Neural progenitor cell (in vitro differentiated cells): ENCODE results near the gene SNTG2. TPM values are rescaled to one million over a fixed set of nuclear protein-coding genes. Genes with fewer than 3 reads are reported as not detected.

ENCODE experiments used
- DNase-seq: peaks from one replicate; pipeline ENCODE4 v3.0.0-alpha.2; 2016; ENCODE audit warnings: low spot score
- H2AFZ ChIP-seq: fragments of 200-600 bp; sonication (generic); replicated peaks from 2 replicates; pipeline ENCODE4 v1.6.1; 2016; ENCODE audit warnings: antibody characterized with exemption
- H3F3A ChIP-seq: fragments of 200-600 bp; sonication (generic); 2 replicates; pipeline ENCODE4 v1.6.1; 2016; ENCODE audit warnings: antibody characterized with exemption, low read depth
- H3K27ac ChIP-seq: fragments of 200-600 bp; sonication (generic); 2 replicates; pipeline ENCODE4 v1.5.1; 2016; ENCODE audit warnings: mild to moderate bottlenecking
- H3K27me3 ChIP-seq: fragments of 200-600 bp; sonication (generic); 2 replicates; pipeline ENCODE4 v1.6.1; 2016; ENCODE audit warnings: mild to moderate bottlenecking, moderate library complexity
- H3K36me3 ChIP-seq: fragments of 200-600 bp; sonication (generic); 2 replicates; pipeline ENCODE4 v1.5.1; 2016
- H3K4me1 ChIP-seq: fragments of 200-600 bp; sonication (generic); 2 replicates; pipeline ENCODE4 v1.6.1; 2016; ENCODE audit warnings: mixed run types
- H3K4me2 ChIP-seq: fragments of 200-600 bp; sonication (generic); 2 replicates; pipeline ENCODE4 v1.6.1; 2016
- H3K4me3 ChIP-seq: fragments of 200-600 bp; sonication (generic); 2 replicates; pipeline ENCODE4 v1.5.1; 2016
- H3K79me2 ChIP-seq: fragments of 200-600 bp; sonication (generic); 2 replicates; pipeline ENCODE4 v1.6.1; 2016; ENCODE audit warnings: low read depth
- H3K9ac ChIP-seq: fragments of 200-600 bp; sonication (generic); 2 replicates; pipeline ENCODE4 v1.6.1; 2016
- H3K9me3 ChIP-seq: fragments of 200-600 bp; sonication (generic); 2 replicates; pipeline ENCODE4 v1.5.1; 2016; ENCODE audit warnings: low read depth
- H4K20me1 ChIP-seq: fragments of 200-600 bp; sonication (generic); 2 replicates; pipeline ENCODE4 v1.6.1; 2016; ENCODE audit warnings: low read depth
- H3K27ac Mint-ChIP-seq: 3 replicates; pipeline ENCODE4 v1.8.0; 2021; ENCODE audit warnings: mixed read lengths
- H3K27me3 Mint-ChIP-seq: 2 replicates; pipeline ENCODE4 v1.8.0; 2022; ENCODE audit warnings: low read depth, mild to moderate bottlenecking, inconsistent platforms, moderate library complexity, mixed read lengths; ENCODE audit not compliant: insufficient read depth
- H3K36me3 Mint-ChIP-seq: 3 replicates; pipeline ENCODE4 v1.8.0; 2021; ENCODE audit warnings: mixed read lengths
- H3K4me1 Mint-ChIP-seq: 3 replicates; pipeline ENCODE4 v1.8.0; 2021; ENCODE audit warnings: mixed read lengths
- H3K4me3 Mint-ChIP-seq: 3 replicates; pipeline ENCODE4 v1.8.0; 2021; ENCODE audit warnings: mild to moderate bottlenecking, moderate library complexity, mixed read lengths
- H3K9me3 Mint-ChIP-seq: 3 replicates; pipeline ENCODE4 v1.8.0; 2020; ENCODE audit warnings: mixed read lengths
- EZH2 ChIP-seq: fragments of 200-600 bp; sonication (generic); IDR thresholded peaks from 2 replicates; pipeline ENCODE4 v1.6.1; 2017; ENCODE audit warnings: antibody characterized with exemption, mild to moderate bottlenecking, moderate library complexity
- EZH2phosphoT487 ChIP-seq: fragments of 200-600 bp; sonication (generic); IDR thresholded peaks from 2 replicates; pipeline ENCODE4 v1.6.1; 2017; ENCODE audit warnings: antibody characterized with exemption
- total RNA-seq: library from RNA; depleted of rRNA; stranded (reverse); fragments of >200 nt; gene quantifications from 2 replicates; pipeline ENCODE4 v1.2.3, GENCODE V29; 2015; ENCODE audit warnings: low replicate concordance
- TF ChIP-seq, protein P1 (sequence below): fragments of 200-600 bp; sonication (generic); IDR thresholded peaks from 2 replicates; pipeline ENCODE4 v1.5.1; 2017; ENCODE audit warnings: antibody characterized with exemption, mild to moderate bottlenecking

The SNTG2 gene
- total RNA-seq, 1 donor from 2014 or later, result 1.1 TPM

DNA sequence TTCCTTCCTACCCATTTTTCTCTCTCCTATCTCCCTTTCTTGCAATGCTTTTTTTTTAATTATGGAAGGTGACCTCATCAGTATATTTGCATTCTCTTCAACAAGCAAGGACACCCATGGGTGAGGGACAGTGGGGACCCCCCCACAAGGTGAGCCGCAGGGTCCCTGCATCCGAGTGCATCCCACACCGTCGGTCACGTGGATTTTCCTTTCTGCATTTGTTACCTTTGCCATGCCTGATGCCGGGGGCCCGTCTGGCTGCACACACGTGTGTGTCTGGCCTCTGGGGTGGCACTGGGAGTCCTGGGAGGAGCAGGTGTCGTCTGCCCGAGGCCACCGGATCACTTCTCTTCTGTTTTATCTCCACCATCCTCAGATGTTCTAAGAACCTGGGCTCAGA lies 30.1 kb upstream of the SNTG2 start:
- Histone ChIP-seq H3K9ac (no peak overlapping the region), H3K4me3 (no peak overlapping the region), H3K4me1 (no peaks in the 10 kb centered on the region), H3F3A (no peaks in the 10 kb centered on the region), H3K27ac (no peak overlapping the region), H4K20me1 (no peaks in the 10 kb centered on the region), H3K36me3 (no peaks in the 10 kb centered on the region), H2AFZ (no peak overlapping the region), H3K79me2 (no peaks in the 10 kb centered on the region), H3K9me3 (no peaks in the 10 kb centered on the region), H3K4me2 (no peak overlapping the region), H3K27me3 (no peaks in the 10 kb centered on the region)
- no peak overlapping the region for H3K4me3 Mint-ChIP-seq
- no peaks in the 10 kb centered on the region for H3K4me1 Mint-ChIP-seq
- DNase-seq, result no peak
- H3K36me3 Mint-ChIP-seq, result no peaks in the 10 kb centered on the region
- peaks cover 2% of the 10 kb centered on the region for H3K9me3 Mint-ChIP-seq
- peaks cover 4% of the 10 kb centered on the region for H3K27me3 Mint-ChIP-seq
- TF ChIP-seq, protein P1, sequence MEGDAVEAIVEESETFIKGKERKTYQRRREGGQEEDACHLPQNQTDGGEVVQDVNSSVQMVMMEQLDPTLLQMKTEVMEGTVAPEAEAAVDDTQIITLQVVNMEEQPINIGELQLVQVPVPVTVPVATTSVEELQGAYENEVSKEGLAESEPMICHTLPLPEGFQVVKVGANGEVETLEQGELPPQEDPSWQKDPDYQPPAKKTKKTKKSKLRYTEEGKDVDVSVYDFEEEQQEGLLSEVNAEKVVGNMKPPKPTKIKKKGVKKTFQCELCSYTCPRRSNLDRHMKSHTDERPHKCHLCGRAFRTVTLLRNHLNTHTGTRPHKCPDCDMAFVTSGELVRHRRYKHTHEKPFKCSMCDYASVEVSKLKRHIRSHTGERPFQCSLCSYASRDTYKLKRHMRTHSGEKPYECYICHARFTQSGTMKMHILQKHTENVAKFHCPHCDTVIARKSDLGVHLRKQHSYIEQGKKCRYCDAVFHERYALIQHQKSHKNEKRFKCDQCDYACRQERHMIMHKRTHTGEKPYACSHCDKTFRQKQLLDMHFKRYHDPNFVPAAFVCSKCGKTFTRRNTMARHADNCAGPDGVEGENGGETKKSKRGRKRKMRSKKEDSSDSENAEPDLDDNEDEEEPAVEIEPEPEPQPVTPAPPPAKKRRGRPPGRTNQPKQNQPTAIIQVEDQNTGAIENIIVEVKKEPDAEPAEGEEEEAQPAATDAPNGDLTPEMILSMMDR, result no peak
- no peak for TF ChIP-seq EZH2
- TF ChIP-seq EZH2phosphoT487, result no peak
- no peak overlapping the region for H3K27ac Mint-ChIP-seq

DNA sequence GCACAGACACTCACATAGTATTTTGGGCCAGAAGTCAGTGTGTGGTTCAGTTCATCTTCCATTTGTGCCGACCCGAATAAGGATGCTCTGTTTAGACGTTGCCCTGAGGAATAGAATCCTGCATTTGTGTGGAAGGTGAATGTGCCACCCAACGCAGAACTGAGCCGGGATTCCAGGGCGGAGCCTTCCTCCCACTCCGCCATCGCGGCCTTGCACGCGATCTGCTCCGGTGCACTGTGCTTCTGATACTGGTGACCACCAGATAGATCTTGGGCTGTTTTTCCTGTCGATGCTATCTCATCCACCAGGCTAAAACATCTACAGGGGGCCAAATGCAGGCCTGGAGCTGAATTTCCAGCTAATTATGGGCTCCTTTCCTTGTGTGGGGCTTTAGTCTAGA lies 29.6 kb upstream of the SNTG2 start:
- Histone ChIP-seq H3K4me1 (no peaks in the 10 kb centered on the region), H3K27me3 (no peaks in the 10 kb centered on the region), H4K20me1 (no peaks in the 10 kb centered on the region), H3K9ac (no peak overlapping the region), H2AFZ (no peak overlapping the region), H3K4me3 (no peak overlapping the region), H3K9me3 (no peaks in the 10 kb centered on the region), H3F3A (no peaks in the 10 kb centered on the region), H3K36me3 (no peaks in the 10 kb centered on the region), H3K27ac (no peak overlapping the region), H3K4me2 (no peak overlapping the region), H3K79me2 (no peaks in the 10 kb centered on the region)
- Mint-ChIP-seq H3K4me1 (no peaks in the 10 kb centered on the region), H3K36me3 (no peaks in the 10 kb centered on the region), H3K9me3 (peaks cover 2% of the 10 kb centered on the region), H3K27ac (no peak overlapping the region), H3K4me3 (no peak overlapping the region), H3K27me3 (peaks cover 4% of the 10 kb centered on the region)
- DNase-seq, result no peak
- TF ChIP-seq EZH2, result no peak
- TF ChIP-seq EZH2phosphoT487, result no peak
- TF ChIP-seq, protein P1, result no peak

DNA sequence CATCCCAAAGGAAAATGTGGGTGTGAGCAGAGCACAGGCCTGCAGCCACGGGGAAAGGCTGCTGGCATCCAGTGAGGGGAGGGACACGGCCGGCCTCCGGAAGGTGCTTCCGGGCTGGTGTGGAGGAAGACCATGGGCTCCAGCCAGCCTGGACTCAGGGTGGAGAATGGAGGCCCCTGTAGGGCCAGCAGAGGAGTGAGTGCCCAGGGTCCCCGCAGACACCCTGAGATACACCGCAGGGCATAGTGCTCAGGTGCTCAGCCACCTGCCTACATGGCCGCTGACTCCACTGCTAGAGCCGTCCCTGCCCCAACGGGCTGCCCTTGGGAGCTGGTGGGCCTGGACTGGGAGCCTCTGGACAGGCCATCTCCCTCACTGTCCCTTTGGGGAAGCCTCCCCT lies 28.5 kb upstream of the SNTG2 start:
- no peak for DNase-seq
- Histone ChIP-seq H3K4me1 (no peaks in the 10 kb centered on the region), H4K20me1 (no peaks in the 10 kb centered on the region), H3F3A (no peaks in the 10 kb centered on the region), H3K9me3 (no peaks in the 10 kb centered on the region), H3K4me2 (no peak overlapping the region), H2AFZ (no peak overlapping the region), H3K4me3 (no peak overlapping the region), H3K36me3 (no peaks in the 10 kb centered on the region), H3K27ac (no peak overlapping the region), H3K9ac (no peak overlapping the region), H3K79me2 (no peaks in the 10 kb centered on the region), H3K27me3 (no peaks in the 10 kb centered on the region)
- Mint-ChIP-seq H3K4me1 (no peaks in the 10 kb centered on the region), H3K27ac (no peak overlapping the region), H3K9me3 (peaks cover 8% of the 10 kb centered on the region), H3K36me3 (no peaks in the 10 kb centered on the region), H3K27me3 (peaks cover 4% of the 10 kb centered on the region), H3K4me3 (no peak overlapping the region)
- TF ChIP-seq EZH2phosphoT487, result no peak
- TF ChIP-seq, protein P1, result no peak
- TF ChIP-seq EZH2, result no peak
